Left cardiac atrium (tissue), 4 donors: ENCODE results near the gene ZNF512. TPM values are rescaled to one million over a fixed set of nuclear protein-coding genes. Genes with fewer than 3 reads are reported as not detected.
A peak's percentile ranks its signal among the peaks of the same experiment; 100 is the strongest.
"Not testable (repeated sequence)": the region's sequence is repeated elsewhere in the genome, so short reads cannot be mapped to it uniquely, and the experiment has no call there.

ENCODE experiments used
- ATAC-seq, 2 donors: fragments of 200-7000 bp; cut with Tn5 transposase; one replicate each; pipeline ENCODE4 v1.9.1; 2020; ENCODE audit warnings: mild to moderate bottlenecking in 2 of 2, moderate library complexity in 2 of 2
- DNase-seq: peaks from one replicate; pipeline ENCODE4 v3.0.0-alpha.2; 2020
- intact Hi-C, 2 donors: fragments of 100-400 bp; cut with DNase I; formaldehyde crosslinking; loops; one replicate each; pipeline versions ENCODE4 v1.14.1 to v1.15.1; 2022 to 2023
- long read RNA-seq: library from polyadenylated mRNA; unstranded; transcript quantifications from one replicate; pipeline ENCODE4 v2.0.0, GENCODE V29; 2021
- total RNA-seq, 2 donors: library from RNA; stranded (reverse); fragmentation: NEBNext Ultra II Directional; extraction: Animal tissue kit (Norgen Biotek cat#: 25700); gene quantifications; one replicate each; pipeline ENCODE4 v1.2.1, GENCODE V29; 2021
- donor health status: DM: no; HTN: yes; CAD: no.
- donor health status: DM: no; HTN: yes; CAD: no; lungs with severe emphysema.
- donor health status: DM: yes; HTN: yes; CAD: no.
- donor health status: Dilated cardiomyopathy.

ZNF512 gene, protein sequence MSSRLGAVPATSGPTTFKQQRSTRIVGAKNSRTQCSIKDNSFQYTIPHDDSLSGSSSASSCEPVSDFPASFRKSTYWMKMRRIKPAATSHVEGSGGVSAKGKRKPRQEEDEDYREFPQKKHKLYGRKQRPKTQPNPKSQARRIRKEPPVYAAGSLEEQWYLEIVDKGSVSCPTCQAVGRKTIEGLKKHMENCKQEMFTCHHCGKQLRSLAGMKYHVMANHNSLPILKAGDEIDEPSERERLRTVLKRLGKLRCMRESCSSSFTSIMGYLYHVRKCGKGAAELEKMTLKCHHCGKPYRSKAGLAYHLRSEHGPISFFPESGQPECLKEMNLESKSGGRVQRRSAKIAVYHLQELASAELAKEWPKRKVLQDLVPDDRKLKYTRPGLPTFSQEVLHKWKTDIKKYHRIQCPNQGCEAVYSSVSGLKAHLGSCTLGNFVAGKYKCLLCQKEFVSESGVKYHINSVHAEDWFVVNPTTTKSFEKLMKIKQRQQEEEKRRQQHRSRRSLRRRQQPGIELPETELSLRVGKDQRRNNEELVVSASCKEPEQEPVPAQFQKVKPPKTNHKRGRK
- 10 to 100 TPM; 20.0 to 20.8 TPM for total RNA-seq
- long read RNA-seq, transcript ZNF512-201 (14 exons, 3,541 nt), result major isoform, 11 of 27 reads
- long read RNA-seq, transcript ZNF512-208 (13 exons, 3,543 nt), result minor isoform, 10 of 27 reads
- long read RNA-seq, partial matches to known transcripts, result 2 of 27 reads
- long read RNA-seq, other reads (novel, unspliced or antisense), result 3 of 27 reads

GRCh38 chr2:27582695-27583389, at the start of gene ZNF512:
Gene ZNF512 (plus strand): TSS chr2:27583042. CDS start chr2:27583113, 71 bp downstream.
- DNase-seq, result peak; percentile 95
- intact Hi-C loops, result loop anchor here in 1 of 2 donors (10.0 kb wide), 1 partner anchor 88 kb away; the partner anchor contains the start of genes FNDC4 and GCKR
- ATAC-seq, result peak; percentile 98 to 99

DNA sequence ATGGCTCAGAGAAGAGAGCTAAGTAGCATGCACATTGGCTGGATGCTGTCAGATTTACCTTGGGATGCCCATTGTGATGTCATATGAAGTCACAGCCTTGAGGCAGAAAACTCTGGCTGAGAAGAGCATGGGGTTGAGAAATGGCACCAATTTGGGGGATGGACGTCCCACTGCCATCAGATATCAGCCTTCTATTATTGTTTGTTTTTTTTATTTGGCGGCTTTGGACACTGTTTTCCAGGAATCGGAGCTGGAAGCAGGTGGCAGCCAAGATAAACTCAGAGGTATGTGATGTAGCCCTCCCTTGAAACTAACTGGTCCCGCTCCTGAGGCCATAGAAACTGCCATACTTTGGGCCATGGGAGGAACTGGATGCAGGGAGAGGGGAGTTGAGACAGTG, 45.6 kb upstream of the ZNF512 start:
- ATAC-seq (no peak), DNase-seq (no peak)
- intact Hi-C loops, result no loop called here

- not testable (repeated sequence) for ATAC-seq, DNase-seq
These were observed 43.9 kb upstream of the ZNF512 start for GRCh38 chr2:27538839-27539450.

GRCh38 chr2:27539649-27540048, 43.2 kb upstream of the ZNF512 start:
- intact Hi-C loops, DNase-seq, ATAC-seq: not testable (repeated sequence)

More at GRCh38 chr2:27538839-27539450, 43.9 kb upstream of the ZNF512 start:
- intact Hi-C loops, result not testable (repeated sequence)

DNA sequence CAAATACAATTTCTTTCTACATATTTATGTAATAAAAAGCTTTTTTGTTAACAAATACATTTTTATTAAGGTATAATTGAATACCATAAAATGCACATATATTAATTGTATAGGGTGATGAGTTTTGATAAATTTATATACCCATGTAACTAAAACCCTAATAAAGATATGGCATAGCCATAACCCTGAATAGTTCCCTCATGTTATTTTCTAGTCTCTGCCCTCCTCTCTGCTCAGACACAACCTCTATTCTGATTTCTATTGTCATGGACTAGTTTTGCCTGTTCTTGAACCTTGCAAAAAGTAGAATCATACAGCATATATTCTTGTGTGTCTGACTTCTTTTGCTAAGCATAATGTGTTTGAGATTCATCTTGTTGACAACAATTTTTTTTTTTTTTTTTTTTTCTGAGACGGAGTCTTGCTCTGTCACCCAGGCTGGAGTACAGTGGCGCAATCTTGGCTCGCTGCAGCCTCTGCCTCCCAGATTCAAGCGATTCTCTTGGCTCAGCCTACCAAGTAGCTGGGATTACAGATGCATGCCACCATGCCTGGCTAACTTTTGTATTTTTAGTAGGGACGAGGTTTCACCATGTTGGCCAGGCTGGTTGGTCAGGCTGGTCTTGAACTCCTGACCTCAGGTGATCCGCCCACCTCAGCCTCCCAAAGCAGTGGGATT, 38.6 kb upstream of the ZNF512 start:
- no peak for ATAC-seq
- intact Hi-C loops, result no loop called here
- DNase-seq, result no peak

GRCh38 chr2:27545348-27546141, 37.3 kb upstream of the ZNF512 start:
- intact Hi-C loops, result no loop called here
- no peak for DNase-seq
- ATAC-seq, result no peak

DNA sequence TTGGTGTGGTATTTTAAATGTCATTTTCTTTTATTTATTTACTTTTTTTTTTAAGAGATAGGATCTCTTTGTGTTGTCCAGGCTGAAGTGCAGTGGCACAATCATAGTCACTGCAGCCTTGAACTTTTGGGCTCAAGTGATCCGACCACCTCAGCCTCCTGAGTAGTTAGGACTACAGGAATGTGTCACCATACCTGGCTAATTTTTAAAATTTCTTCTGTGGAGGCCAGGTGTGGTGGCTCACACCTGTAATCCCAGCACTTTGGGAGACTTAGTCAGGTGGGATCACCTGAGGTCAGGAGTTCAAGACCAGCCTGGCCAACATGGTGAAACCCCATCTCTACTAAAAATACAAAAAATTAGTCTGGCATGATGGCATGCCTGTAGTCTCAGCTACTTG, 33.5 kb upstream of the ZNF512 start:
- ATAC-seq (no peak), DNase-seq (no peak)
- intact Hi-C loops, result no loop called here

DNA sequence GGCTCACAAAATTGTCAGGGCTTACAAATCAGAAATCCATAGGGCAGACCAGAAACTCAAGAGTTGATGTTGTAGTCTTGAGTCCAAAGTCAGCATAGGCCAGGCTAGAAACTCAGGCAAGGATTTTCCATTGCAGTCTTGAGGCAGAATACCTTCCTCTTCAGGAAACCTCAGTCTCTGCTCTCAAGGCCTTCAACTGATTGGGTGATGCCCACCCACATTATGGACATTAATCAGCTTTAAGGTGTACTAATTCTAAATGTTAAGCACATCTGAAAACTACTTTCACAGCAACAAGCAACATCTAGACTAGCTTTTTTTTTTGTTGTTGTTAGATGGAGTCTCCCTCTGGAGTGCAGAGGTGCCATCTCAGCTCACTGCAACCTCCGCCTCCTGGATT, 31.3 kb upstream of the ZNF512 start:
- ATAC-seq, result no peak
- intact Hi-C loops, result no loop called here
- no peak for DNase-seq

DNA sequence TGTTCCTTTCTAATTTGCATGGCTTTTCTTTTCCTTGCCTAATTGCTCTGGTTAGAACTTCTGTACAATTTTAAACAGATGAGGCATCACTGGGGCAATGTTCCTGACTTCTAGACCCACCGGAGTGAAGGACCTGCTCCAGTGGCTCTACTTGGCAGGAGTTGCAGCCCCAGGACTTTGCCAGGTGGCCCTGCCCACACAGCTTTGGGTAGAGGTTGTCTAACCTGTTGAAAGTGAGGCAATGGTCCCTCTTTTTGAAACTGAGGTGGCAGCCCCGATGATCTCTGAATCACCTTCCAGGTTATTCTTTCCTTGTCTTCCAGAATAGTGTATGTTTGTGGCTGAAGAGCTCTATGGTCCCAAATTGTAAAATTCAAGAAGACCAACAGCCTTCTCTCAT, 29.9 kb upstream of the ZNF512 start:
- intact Hi-C loops, result no loop called here
- no peak for DNase-seq
- no peak for ATAC-seq

DNA sequence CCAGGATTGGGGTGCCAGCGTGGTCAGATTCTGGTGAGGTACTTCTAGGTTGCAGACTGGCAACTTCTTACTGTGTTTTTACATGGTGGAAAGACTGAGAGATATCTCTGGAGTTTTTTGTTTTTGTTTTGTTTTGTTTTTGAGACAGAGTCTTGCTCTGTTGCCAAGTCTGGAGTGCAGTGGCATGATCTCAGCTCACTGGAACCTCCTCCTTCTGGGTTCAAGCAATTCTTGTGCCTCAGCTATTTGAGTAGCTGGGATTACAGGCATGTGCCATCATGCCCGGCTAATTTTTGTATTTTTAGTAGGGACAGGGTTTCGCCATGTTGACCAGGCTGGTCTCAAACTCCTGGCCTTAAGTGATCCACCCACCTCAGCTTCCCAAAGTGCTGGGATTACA, 28.4 kb upstream of the ZNF512 start:
- intact Hi-C loops, ATAC-seq, DNase-seq: not testable (repeated sequence)

DNA sequence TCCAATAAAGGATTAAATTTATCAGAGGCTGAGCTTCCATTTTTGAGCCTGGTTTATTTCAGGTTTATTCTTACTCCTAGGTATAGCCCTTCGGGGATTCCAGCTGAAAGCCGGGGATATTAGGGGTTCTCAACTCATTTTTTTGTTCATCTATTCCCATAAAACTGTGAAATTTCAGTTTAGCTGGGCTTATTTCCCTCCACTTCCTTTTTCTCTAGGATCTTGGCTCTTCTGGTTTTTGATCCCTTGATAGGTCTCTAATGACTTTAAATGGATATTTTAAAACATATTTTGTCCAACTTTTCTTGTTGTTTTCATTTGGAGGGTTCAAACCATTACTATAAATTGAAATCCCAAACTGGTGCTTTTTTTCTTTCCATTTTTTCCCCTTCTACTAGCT, 23.6 kb upstream of the ZNF512 start:
- intact Hi-C loops, result no loop called here
- DNase-seq (no peak), ATAC-seq (no peak)

GRCh38 chr2:27561060-27561459, 21.8 kb upstream of the ZNF512 start:
- intact Hi-C loops, result no loop called here
- no peak for DNase-seq
- ATAC-seq, result no peak

DNA sequence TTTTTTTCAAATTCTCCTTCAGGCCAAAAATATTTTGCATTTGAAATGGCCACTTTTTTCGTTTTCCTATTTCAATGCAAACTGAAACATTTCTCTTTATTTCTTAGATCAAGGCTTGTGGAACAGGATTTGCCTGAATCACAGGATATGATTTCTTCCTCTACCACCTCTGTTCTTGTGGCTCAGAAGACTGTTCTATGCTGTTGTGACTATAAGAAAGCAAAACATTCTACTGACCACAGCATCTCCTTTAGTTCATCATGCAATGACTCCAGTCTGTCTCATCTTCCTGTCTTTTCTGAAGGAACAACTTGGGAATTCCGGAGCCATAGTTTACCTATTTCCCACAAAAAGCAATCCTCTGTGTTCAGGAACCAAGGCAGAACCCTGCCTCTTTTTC, 16.2 kb upstream of the ZNF512 start:
- ATAC-seq (no peak), DNase-seq (no peak)
- intact Hi-C loops, result no loop called here

GRCh38 chr2:27569398-27569797, 13.4 kb upstream of the ZNF512 start:
- intact Hi-C loops, result no loop called here
- DNase-seq (no peak), ATAC-seq (no peak)

DNA sequence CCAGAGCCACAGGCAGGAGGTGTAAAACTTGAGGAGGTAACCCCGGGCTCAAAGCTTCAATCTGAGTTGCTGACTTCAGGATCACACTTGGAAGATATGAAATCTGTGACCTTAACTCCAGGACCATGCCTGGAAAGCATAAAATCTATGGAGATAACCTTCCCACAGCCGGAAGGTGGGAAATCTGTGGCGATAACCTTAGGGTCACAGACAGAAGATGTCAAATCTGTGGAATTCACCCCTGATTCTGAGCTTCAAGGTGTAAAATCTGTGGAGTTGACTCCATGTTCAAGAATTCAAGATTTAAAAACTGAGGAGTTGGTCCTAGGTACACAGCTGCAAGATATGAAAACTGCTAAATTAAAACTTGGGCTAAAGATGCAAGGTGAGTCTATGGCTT, 11.6 kb upstream of the ZNF512 start:
- DNase-seq (no peak), ATAC-seq (no peak)
- intact Hi-C loops, result no loop called here

GRCh38 chr2:27571681-27572080, 11.2 kb upstream of the ZNF512 start:
- intact Hi-C loops, result no loop called here
- ATAC-seq (no peak), DNase-seq (no peak)

DNA sequence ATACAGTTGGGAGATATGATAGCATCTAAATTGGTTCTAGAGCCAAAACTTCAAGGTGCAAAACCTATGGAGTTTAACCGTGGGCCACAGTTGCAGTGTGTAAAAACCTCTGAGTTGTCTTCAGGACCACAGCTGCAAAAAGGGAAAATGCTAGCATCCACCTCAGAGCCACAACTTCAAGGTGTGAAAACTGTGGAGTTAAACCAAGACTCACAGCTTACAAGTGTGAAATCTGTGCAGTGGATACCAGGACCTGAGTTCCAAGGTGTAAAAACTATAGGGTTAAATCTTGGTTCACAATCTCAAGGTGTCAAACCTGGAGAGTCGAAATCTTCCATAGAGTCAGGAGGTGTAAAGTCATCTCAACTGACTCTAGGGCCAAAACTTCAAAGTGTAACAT, 10.4 kb upstream of the ZNF512 start:
- DNase-seq (no peak), ATAC-seq (no peak)
- intact Hi-C loops, result no loop called here

DNA sequence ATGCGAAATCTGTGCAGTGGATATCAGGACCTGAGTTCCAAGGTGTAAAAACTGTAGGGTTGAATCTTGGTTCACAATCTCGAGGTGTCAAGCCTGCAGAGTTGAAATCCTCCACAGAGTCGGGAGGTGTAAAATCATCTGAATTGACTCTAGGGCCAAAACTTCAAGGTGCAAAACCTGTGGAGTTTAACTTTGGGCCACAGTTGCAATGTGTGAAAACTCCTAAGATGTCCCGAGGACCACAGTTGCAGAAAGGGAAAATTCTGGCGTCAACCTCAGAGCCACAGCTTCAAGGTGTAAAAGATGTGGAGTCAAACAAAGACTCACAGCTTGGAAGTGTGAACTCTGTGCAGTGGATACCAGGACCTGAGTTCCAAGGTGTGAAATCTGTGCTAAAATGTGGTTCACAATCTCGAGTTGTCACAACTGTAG, 9.8 kb upstream of the ZNF512 start:
- DNase-seq, result no peak
- intact Hi-C loops, result no loop called here

More for the DNA sequence above, 9.8 kb upstream of the ZNF512 start:
- no peak for ATAC-seq
